PC-9 (cell line): ENCODE data around the gene TAS2R30. TPM values are rescaled to one million over a fixed set of nuclear protein-coding genes. Genes with fewer than 3 reads are reported as not detected.
A peak's percentile ranks its signal among the peaks of the same experiment; 100 is the strongest.

Experiments used
- BruUV-seq: library from RNA; stranded (reverse); fragments of 400-500 nt; replicated peaks from 2 replicates; lab custom pipeline; 2021; lab: Mats Ljungman, UMichigan
- CTCF ChIA-PET: fragments of 300-600 bp; sonication (Branson Sonifier 250); formaldehyde crosslinking; loops from one replicate; lab custom pipeline; 2022; ENCODE audit warnings: antibody characterized with exemption; lab: Charles Lee
- POLR2A ChIA-PET: fragments of 300-600 bp; sonication (Branson Sonifier 250); formaldehyde crosslinking; loops from one replicate; lab custom pipeline; 2022; ENCODE audit warnings: antibody characterized with exemption; ENCODE audit not compliant: unreplicated experiment; lab: Charles Lee
- DNase-seq, 2 experiments: peaks; one replicate each; pipeline versions ENCODE4 v3.0.0 to v3.0.0-alpha.2; 2015 to 2022; ENCODE audit warnings: mixed read lengths in 1 of 2
- H2AFZ ChIP-seq: fragments of 200-600 bp; sonication (generic); 2 replicates; pipeline ENCODE4 v1.8.1; 2017; ENCODE audit warnings: antibody characterized with exemption
- H3F3A ChIP-seq: fragments of 200-600 bp; sonication (generic); 2 replicates; pipeline ENCODE4 v1.8.1; 2017; ENCODE audit warnings: antibody characterized with exemption, mild to moderate bottlenecking, low read depth; ENCODE audit not compliant: insufficient read depth
- H3K27ac ChIP-seq: fragments of 200-600 bp; sonication (generic); 2 replicates; pipeline ENCODE4 v1.6.1; 2016; ENCODE audit warnings: mixed run types
- H3K27me3 ChIP-seq: fragments of 200-600 bp; sonication (generic); 2 replicates; pipeline ENCODE4 v1.6.1; 2016; ENCODE audit warnings: low read depth, mixed run types; ENCODE audit not compliant: insufficient read depth
- H3K36me3 ChIP-seq: fragments of 200-600 bp; sonication (generic); 2 replicates; pipeline ENCODE4 v1.6.1; 2016; ENCODE audit warnings: low read depth, mixed run types
- H3K4me1 ChIP-seq: fragments of 200-600 bp; sonication (generic); replicated peaks from 2 replicates; pipeline ENCODE4 v1.6.1; 2016; ENCODE audit warnings: mixed run types; ENCODE audit not compliant: insufficient read depth
- H3K4me2 ChIP-seq: fragments of 200-600 bp; sonication (generic); 2 replicates; pipeline ENCODE4 v1.6.1; 2017; ENCODE audit warnings: mixed run types
- H3K4me3 ChIP-seq: fragments of 200-600 bp; sonication (generic); 2 replicates; pipeline ENCODE4 v1.6.1; 2016; ENCODE audit warnings: mixed run types
- H3K79me2 ChIP-seq: fragments of 200-600 bp; sonication (generic); 2 replicates; pipeline ENCODE4 v1.6.1; 2017; ENCODE audit warnings: low read depth, mixed run types
- H3K9me2 ChIP-seq: fragments of 200-600 bp; sonication (generic); 2 replicates; pipeline ENCODE4 v1.8.1; 2017; ENCODE audit warnings: mild to moderate bottlenecking; ENCODE audit not compliant: insufficient read depth
- H3K9me3 ChIP-seq: fragments of 200-600 bp; sonication (generic); 2 replicates; pipeline ENCODE4 v1.8.1; 2016; ENCODE audit warnings: low read depth; ENCODE audit not compliant: insufficient read depth
- H4K20me1 ChIP-seq: fragments of 200-600 bp; sonication (generic); 2 replicates; pipeline ENCODE4 v1.8.1; 2017; ENCODE audit not compliant: insufficient read depth
- EZH2 ChIP-seq: fragments of 200-600 bp; sonication (generic); IDR thresholded peaks from 2 replicates; pipeline ENCODE4 v1.8.0; 2017; ENCODE audit warnings: antibody characterized with exemption, low read depth
- intact Hi-C: fragments of 100-400 bp; cut with micrococcal nuclease; formaldehyde crosslinking; loops from one replicate; pipeline ENCODE4 v1.10.0; 2022; ENCODE audit not compliant: unreplicated experiment
- total RNA-seq: library from RNA; stranded (reverse); gene quantifications from 2 replicates; pipeline ENCODE4 v1.2.3, GENCODE V29; 2021
- TF ChIP-seq, protein P1 (sequence below): fragments of 200-600 bp; sonication (generic); conservative IDR thresholded peaks from 2 replicates; pipeline ENCODE4 v1.6.1; 2017; ENCODE audit warnings: mixed run types, antibody characterized with exemption, mild to moderate bottlenecking, moderate library complexity

Gene TAS2R30
- total RNA-seq, 1 experiment from 2014 or later = 2.9 TPM

DNA sequence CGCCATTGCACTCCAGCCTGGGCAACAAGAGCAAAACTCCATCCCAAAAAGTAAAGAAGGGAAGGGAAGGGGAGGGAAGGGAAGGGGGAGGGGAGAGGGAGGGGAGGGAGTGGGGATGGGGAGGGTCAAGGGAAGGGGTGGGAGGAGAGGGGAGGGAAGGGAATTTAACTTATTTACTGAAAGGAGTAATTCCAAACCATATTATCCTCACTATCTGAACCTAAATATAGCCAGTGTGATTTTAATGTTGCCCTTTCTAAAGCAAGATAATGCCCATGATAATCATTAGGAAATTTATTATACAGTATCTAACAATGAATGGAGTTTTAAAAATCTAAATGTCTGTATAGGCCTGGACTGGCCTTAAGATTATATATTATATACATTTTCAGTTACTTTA is 43.8 kb upstream of the TAS2R30 start:
- no peaks in the 10 kb centered on the region for H3F3A ChIP-seq
- no TSS peak for BruUV-seq
- CTCF ChIA-PET = no interaction called here

DNA sequence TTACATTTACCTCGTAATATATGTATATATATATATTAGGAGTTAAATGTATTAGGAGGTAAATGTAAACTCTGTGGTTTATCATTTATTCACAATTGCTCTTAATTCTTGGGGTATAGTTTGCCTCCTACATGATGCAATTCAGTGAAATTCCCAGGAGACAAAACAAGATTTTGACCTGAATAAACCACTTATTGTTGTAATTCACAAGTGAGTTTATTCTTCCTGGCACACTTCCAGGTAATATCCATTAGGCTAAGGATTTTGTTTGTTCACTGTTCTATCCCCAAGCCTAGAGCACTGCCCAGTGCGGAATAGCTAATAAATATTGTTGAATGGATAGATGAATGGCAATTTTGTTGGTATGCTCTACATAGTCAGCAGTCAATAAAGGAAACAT is 39.6 kb upstream of the TAS2R30 start:
- DNase-seq = no peak
- Histone ChIP-seq H4K20me1 (no peaks in the 10 kb centered on the region), H3K4me2 (no peak overlapping the region), H3K36me3 (no peaks in the 10 kb centered on the region; the same call in 1 of the 2 replicates), H3K4me3 (no peak overlapping the region), H2AFZ (no peak overlapping the region), H3K27me3 (no peaks in the 10 kb centered on the region), H3K9me3 (no peaks in the 10 kb centered on the region), H3K79me2 (peaks cover 47% of the 10 kb centered on the region), H3F3A (no peaks in the 10 kb centered on the region), H3K27ac (no peak overlapping the region), H3K9me2 (no peaks in the 10 kb centered on the region), H3K4me1 (peaks cover 8% of the 10 kb centered on the region; the same call in 1 of the 2 replicates)
- intact Hi-C loops = no loop called here
- POLR2A ChIA-PET = no interaction called here
- no TSS peak for BruUV-seq
- TF ChIP-seq, protein P1, sequence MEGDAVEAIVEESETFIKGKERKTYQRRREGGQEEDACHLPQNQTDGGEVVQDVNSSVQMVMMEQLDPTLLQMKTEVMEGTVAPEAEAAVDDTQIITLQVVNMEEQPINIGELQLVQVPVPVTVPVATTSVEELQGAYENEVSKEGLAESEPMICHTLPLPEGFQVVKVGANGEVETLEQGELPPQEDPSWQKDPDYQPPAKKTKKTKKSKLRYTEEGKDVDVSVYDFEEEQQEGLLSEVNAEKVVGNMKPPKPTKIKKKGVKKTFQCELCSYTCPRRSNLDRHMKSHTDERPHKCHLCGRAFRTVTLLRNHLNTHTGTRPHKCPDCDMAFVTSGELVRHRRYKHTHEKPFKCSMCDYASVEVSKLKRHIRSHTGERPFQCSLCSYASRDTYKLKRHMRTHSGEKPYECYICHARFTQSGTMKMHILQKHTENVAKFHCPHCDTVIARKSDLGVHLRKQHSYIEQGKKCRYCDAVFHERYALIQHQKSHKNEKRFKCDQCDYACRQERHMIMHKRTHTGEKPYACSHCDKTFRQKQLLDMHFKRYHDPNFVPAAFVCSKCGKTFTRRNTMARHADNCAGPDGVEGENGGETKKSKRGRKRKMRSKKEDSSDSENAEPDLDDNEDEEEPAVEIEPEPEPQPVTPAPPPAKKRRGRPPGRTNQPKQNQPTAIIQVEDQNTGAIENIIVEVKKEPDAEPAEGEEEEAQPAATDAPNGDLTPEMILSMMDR = no peak
- no peak for TF ChIP-seq EZH2
- CTCF ChIA-PET = interaction anchor here (0.6 kb wide), 1 partner anchor 309 kb away, joined by 3 read pairs; no protein-coding TSS in a partner anchor

More for the DNA sequence above, 43.8 kb upstream of the TAS2R30 start:
- Histone ChIP-seq H3K4me3 (no peak overlapping the region), H3K9me2 (no peaks in the 10 kb centered on the region), H3K36me3 (no peaks in the 10 kb centered on the region), H3K27ac (no peak overlapping the region), H3K79me2 (peaks cover 11% of the 10 kb centered on the region), H3K4me2 (no peak overlapping the region), H3K4me1 (no peaks in the 10 kb centered on the region; the same call in 1 of the 2 replicates), H2AFZ (no peak overlapping the region), H3K27me3 (no peaks in the 10 kb centered on the region), H4K20me1 (no peaks in the 10 kb centered on the region), H3K9me3 (no peaks in the 10 kb centered on the region)
- intact Hi-C loops = no loop called here
- no peak for DNase-seq
- TF ChIP-seq, protein P1 = no peak
- TF ChIP-seq EZH2 = no peak
- POLR2A ChIA-PET = no interaction called here

DNA sequence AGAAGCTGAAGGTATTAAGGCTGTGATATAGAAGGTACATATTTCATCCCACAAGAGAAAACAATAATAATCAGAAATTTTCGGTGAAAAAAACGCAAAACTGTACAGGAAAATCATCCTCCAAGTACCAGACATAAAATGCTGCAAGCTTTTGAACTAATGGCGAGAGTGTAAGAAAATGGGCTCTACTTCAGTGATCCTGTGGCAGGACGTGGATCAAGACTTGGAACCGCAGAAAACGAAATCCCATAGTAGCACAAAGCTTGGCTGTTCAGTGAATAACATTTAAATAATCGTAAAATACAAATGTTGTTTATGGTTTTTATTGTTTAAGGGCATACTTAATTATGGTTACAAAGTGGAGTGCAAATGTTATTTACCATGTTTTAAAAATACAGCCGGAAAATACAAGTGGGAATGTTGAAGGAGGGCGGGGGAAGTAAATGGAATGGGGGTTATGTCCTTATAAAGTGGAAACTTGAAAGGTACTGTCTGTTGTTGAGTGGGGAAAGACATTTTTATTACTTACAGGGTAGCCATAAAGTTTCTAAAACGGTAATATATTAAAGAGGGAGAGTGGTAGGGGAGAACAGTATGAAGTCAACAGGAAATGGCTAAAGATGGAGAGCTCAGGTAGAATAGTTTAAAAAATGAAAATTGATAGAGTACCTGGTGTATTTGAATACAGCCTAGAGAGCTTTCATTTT is 37.7 kb upstream of the TAS2R30 start:
- no peaks in the 10 kb centered on the region for H3K9me3 ChIP-seq
- TSS peak; percentile 69 for BruUV-seq
- H3K27ac ChIP-seq = peak overlapping the region; percentile 73
- peak overlapping the region; percentile 91 for H2AFZ ChIP-seq
- intact Hi-C loops = no loop called here
- DNase-seq = no peak
- TF ChIP-seq, protein P1 = no peak
- no peak for TF ChIP-seq EZH2
- H3F3A ChIP-seq = no peaks in the 10 kb centered on the region
- H3K27me3 ChIP-seq = no peaks in the 10 kb centered on the region
- no peaks in the 10 kb centered on the region; the same call in 1 of the 2 replicates for H3K36me3 ChIP-seq
- ChIA-PET POLR2A (interaction anchor here (0.5 to 0.7 kb wide), 5 partner anchors 18 to 899 kb away, joined by 3 to 5 read pairs (median 4); partner anchors contain the start of gene MAGOHB), CTCF (no interaction called here)
- H3K4me2 ChIP-seq = peak overlapping the region; percentile 99
- H3K9me2 ChIP-seq = no peaks in the 10 kb centered on the region
- H4K20me1 ChIP-seq = no peaks in the 10 kb centered on the region
- H3K79me2 ChIP-seq = peaks cover 56% of the 10 kb centered on the region
- H3K4me1 ChIP-seq = peaks cover 8% of the 10 kb centered on the region; the same call in 1 of the 2 replicates
- H3K4me3 ChIP-seq = peak overlapping the region; percentile 75
